ENCODE results near the gene HHAT.

GRCh38 chr1:210723646-210724045 is 394.9 kb downstream of the HHAT start:
- TF ChIP-seq CTCF (IDR thresholded peaks at IDR 0.05) (no peak), POLR2A (IDR thresholded peaks at IDR 0.05) (no peak)

Data from esophagus squamous epithelium (tissue), 4 donors.